ENCODE results near the gene LAMP1.

Gene LAMP1

DNA sequence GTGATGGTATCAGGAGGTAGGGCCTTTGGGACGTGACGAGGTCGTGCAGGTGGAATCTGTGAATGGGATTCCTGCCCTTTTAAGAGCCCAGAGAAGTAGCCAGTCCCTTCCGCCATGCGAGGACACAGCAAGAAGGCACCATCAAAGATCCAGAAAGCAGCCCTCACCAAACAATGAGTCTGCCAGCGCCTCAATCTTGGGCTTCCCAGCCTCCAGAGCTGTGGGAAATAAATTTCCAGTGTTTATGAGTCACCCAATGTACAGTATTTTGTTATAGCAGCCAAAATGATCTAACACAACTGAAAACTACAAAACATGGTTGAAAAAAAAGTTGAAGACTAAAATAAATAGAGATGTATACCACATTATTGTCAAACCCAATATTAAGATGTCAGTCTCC is 16.9 kb upstream of the LAMP1 start:
- no peak overlapping the region for H2AFZ ChIP-seq
- no peak overlapping the region for H3K4me2 ChIP-seq (ENCODE audit: low read length)

DNA sequence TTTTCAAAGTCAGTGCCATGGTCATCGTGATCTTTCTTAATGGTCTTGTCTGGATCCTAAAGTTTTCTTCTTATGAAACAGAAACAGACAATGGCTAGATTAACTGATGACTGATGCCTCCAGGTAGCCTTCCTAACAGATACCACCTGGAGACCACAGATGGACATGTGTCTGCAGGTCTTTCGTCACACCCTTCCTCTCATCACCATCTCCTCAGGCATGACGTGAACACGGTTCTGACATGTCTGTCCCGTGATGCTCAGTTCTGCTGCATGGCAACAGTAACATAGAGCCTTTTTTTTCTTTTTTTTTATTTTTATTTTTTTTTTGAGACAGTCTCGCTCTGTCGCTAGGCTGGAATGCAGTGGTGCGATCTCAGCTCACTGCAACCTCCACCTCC is 13.1 kb upstream of the LAMP1 start:
- Histone ChIP-seq H3K79me2 (no peaks in the 10 kb centered on the region), H2AFZ (no peak overlapping the region), H3K4me2 (ENCODE audit: low read length) (no peak overlapping the region), H3K9ac (no peak overlapping the region), H3K9me3 (ENCODE audit: control insufficient read depth, low read length) (no peaks in the 10 kb centered on the region), H3K4me3 (ENCODE audit: low read depth, low read length) (no peak overlapping the region), H3K27me3 (ENCODE audit: control insufficient read depth, insufficient read depth, low read length) (no peaks in the 10 kb centered on the region), H3K27ac (no peak overlapping the region), H3K4me1 (no peaks in the 10 kb centered on the region), H3K36me3 (ENCODE audit: control insufficient read depth, insufficient read depth, low read length) (no peaks in the 10 kb centered on the region)
- TF ChIP-seq, protein P1, sequence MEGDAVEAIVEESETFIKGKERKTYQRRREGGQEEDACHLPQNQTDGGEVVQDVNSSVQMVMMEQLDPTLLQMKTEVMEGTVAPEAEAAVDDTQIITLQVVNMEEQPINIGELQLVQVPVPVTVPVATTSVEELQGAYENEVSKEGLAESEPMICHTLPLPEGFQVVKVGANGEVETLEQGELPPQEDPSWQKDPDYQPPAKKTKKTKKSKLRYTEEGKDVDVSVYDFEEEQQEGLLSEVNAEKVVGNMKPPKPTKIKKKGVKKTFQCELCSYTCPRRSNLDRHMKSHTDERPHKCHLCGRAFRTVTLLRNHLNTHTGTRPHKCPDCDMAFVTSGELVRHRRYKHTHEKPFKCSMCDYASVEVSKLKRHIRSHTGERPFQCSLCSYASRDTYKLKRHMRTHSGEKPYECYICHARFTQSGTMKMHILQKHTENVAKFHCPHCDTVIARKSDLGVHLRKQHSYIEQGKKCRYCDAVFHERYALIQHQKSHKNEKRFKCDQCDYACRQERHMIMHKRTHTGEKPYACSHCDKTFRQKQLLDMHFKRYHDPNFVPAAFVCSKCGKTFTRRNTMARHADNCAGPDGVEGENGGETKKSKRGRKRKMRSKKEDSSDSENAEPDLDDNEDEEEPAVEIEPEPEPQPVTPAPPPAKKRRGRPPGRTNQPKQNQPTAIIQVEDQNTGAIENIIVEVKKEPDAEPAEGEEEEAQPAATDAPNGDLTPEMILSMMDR (IDR thresholded peaks at IDR 0.05): no peak

More for the DNA sequence above, 16.9 kb upstream of the LAMP1 start:
- Histone ChIP-seq H3K27me3 (ENCODE audit: control insufficient read depth, insufficient read depth, low read length) (no peaks in the 10 kb centered on the region), H3K27ac (no peak overlapping the region), H3K9me3 (ENCODE audit: control insufficient read depth, low read length) (no peaks in the 10 kb centered on the region), H3K9ac (no peak overlapping the region), H3K4me1 (no peaks in the 10 kb centered on the region), H3K36me3 (ENCODE audit: control insufficient read depth, insufficient read depth, low read length) (no peaks in the 10 kb centered on the region), H3K4me3 (ENCODE audit: low read depth, low read length) (no peak overlapping the region), H3K79me2 (no peaks in the 10 kb centered on the region)
- TF ChIP-seq, protein P1 (IDR thresholded peaks at IDR 0.05): no peak

DNA sequence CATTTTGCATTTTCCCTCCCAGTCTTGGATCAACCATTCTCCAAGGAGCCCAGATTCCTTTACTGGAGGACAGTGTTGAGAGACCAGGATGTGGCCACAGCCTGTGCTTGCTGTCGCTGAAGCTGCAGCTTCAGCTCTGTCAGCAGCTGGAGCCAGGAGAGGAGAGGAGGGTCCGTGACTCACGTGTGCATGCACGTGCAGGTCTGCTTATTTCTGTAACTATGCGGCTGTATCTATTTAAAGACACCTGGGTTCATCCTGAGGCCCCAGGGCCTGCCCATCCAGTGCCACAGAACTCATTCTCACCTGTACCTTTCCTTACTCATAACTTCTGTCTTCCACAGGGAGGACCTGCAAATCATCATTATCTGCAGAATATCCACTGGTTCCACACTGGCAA is 8.2 kb upstream of the LAMP1 start:
- Histone ChIP-seq H3K79me2 (no peaks in the 10 kb centered on the region), H3K9me3 (ENCODE audit: control insufficient read depth, low read length) (no peaks in the 10 kb centered on the region), H3K36me3 (ENCODE audit: control insufficient read depth, insufficient read depth, low read length) (no peaks in the 10 kb centered on the region), H3K4me1 (no peaks in the 10 kb centered on the region), H3K27me3 (ENCODE audit: control insufficient read depth, insufficient read depth, low read length) (no peaks in the 10 kb centered on the region), H2AFZ (no peak overlapping the region), H3K9ac (no peak overlapping the region), H3K4me3 (ENCODE audit: low read depth, low read length) (no peak overlapping the region), H3K4me2 (ENCODE audit: low read length) (no peak overlapping the region), H3K27ac (no peak overlapping the region)
- TF ChIP-seq, protein P1 (IDR thresholded peaks at IDR 0.05): no peak

DNA sequence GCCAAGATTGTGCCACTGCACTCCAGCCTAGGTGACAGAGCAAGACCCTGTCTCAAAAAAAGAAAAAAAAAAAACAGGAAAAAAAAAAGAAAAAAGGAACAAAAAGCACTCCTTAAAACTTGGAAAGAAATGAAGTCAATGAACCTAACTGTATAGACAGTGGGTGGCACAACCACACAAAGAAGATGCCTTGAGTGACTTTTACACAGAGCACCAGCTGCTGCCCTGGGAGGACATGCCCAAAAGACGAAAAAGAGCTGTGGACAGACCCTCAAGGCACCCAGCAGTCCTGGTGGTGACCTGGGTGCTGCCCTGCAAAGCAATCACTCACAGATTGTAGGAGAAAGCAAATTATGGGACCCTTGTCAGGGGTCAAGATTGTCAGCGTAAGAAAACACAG is 5.9 kb upstream of the LAMP1 start:
- H3K36me3 ChIP-seq (ENCODE audit: control insufficient read depth, insufficient read depth, low read length): no peaks in the 10 kb centered on the region
- no peak overlapping the region for H3K4me3 ChIP-seq (ENCODE audit: low read depth, low read length)
- H3K4me1 ChIP-seq: no peaks in the 10 kb centered on the region
- peaks cover 5% of the 10 kb centered on the region for H3K79me2 ChIP-seq
- H3K27me3 ChIP-seq (ENCODE audit: control insufficient read depth, insufficient read depth, low read length): no peaks in the 10 kb centered on the region
- no peak overlapping the region for H3K27ac ChIP-seq
- no peak overlapping the region for H3K9ac ChIP-seq
- no peak overlapping the region for H2AFZ ChIP-seq
- no peaks in the 10 kb centered on the region for H3K9me3 ChIP-seq (ENCODE audit: control insufficient read depth, low read length)
- H3K4me2 ChIP-seq (ENCODE audit: low read length): no peak overlapping the region
- TF ChIP-seq, protein P1 (IDR thresholded peaks at IDR 0.05): no peak

DNA sequence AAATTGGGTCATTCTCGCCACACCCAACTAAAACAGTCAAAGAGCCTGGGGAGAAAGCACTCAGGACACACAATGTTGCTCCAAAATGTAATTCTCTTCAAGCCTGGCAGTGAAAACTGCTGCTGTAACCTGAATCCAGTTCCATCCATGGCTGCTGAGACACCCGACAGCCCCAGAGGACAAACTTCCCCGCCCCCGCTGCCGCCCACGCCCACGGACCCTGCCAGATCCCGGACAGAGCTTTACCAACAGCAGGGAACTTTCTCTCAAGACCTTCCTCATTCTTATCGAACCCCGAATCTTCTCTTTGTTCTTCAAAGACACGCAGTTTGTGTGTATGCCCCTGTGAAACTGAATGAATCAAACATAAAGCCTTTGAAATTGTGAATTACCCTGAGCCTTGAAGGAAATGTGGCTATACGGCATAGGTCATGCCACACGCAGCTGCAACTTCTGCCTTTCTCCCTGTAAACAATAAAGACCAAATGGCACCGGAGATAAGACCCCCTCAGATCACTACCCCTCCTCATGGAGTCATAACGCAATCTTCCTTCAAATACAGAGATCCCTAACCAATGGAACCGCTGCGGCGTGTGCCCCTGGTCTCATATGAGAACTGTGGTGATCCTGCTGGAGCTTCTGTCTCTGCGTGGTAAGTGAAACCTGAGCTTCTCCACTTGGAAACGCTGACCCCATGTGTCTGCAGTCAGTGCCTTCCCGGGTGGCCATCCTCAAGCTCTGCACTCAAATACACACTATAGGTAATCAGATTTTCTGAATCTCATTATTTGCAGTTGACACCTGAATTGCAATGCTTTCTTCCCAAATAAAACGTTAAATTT is 4.8 kb upstream of the LAMP1 start:
- H2AFZ ChIP-seq: peak overlapping the region; percentile 70
- H3K4me3 ChIP-seq (ENCODE audit: low read depth, low read length): peak overlapping the region; percentile 23
- H3K27me3 ChIP-seq (ENCODE audit: control insufficient read depth, insufficient read depth, low read length): no peaks in the 10 kb centered on the region
- H3K4me1 ChIP-seq: no peaks in the 10 kb centered on the region
- H3K36me3 ChIP-seq (ENCODE audit: control insufficient read depth, insufficient read depth, low read length): no peaks in the 10 kb centered on the region
- H3K79me2 ChIP-seq: peaks cover 8% of the 10 kb centered on the region
- TF ChIP-seq, protein P1 (IDR thresholded peaks at IDR 0.05): no peak
- H3K9me3 ChIP-seq (ENCODE audit: control insufficient read depth, low read length): no peaks in the 10 kb centered on the region
- H3K9ac ChIP-seq: no peak overlapping the region
- H3K4me2 ChIP-seq (ENCODE audit: low read length): peak overlapping the region; percentile 39
- H3K27ac ChIP-seq: peak overlapping the region; percentile 39
